H1 (cell line): ENCODE results near the gene GRM4. TPM values are rescaled to one million over a fixed set of nuclear protein-coding genes. Genes with fewer than 3 reads are reported as not detected.

ENCODE experiments used
- CBX5 ChIP-seq: fragments of 300-800, 300-1000 bp; sonication (generic); IDR thresholded peaks from 2 replicates; pipeline ENCODE4 v1.7.1; 2016; ENCODE audit warnings: antibody characterized with exemption, low read length, low read depth
- CHD7 ChIP-seq: fragments of 300-600 bp; sonication (generic); IDR thresholded peaks from 2 replicates; pipeline ENCODE4 v1.7.1; 2012; ENCODE audit warnings: low read length, moderate library complexity, mild to moderate bottlenecking, inconsistent platforms; ENCODE audit not compliant: insufficient replicate concordance
- SP4 ChIP-seq: IDR thresholded peaks from 2 replicates; pipeline ENCODE4 v1.6.1; 2012; ENCODE audit warnings: low read length, inconsistent platforms
- TCF12 ChIP-seq: IDR thresholded peaks from 2 replicates; pipeline ENCODE4 v1.6.1; 2011; ENCODE audit warnings: low read depth, mild to moderate bottlenecking, low read length
- polyA plus RNA-seq, 7 experiments: library from polyadenylated mRNA; depleted of rRNA in 3 of 7; stranded (reverse) in 5 of 7; unstranded in 2 of 7; fragments of >200 nt in 5 of 7; fragments of 200-250 nt in 2 of 7; gene quantifications; 1 replicate in 5 of 7; 2 replicates in 1 of 7; 4 replicates in 1 of 7; pipeline versions ENCODE4 v1.2.1 to v1.2.3, GENCODE V29; 2011 to 2013; ENCODE audit warnings: missing spikeins in 2 of 7, mixed read lengths in 2 of 7
- total RNA-seq: library from RNA; stranded (reverse); fragmentation: NEBNext Ultra II Directional; extraction: Animal tissue kit (Norgen Biotek cat#: 25700); gene quantifications from 2 replicates; pipeline ENCODE4 v1.2.1, GENCODE V29; 2021

Gene GRM4
- total and polyA plus RNA-seq, 2 of the 8 experiments (the other 6 are each of a cell fraction or from before 2014, with no cell fraction given) = 19.6 to 21.5 TPM

GRCh38 chr6:34063651-34064050, 82.2 kb downstream of the GRM4 start (continued):
- TF ChIP-seq CHD7 = no peak
- TF ChIP-seq CBX5 = no peak
- no peak for TF ChIP-seq TCF12
- TF ChIP-seq SP4 = no peak
